Colon (tissue), 2 donors: Measurements from ENCODE around the gene SEPTIN7.
"Not testable (repeated sequence)": the region's sequence is repeated elsewhere in the genome, so short reads cannot be mapped to it uniquely, and the experiment has no call there.

Experiments used
- FAIRE-seq: peaks from 2 replicates; lab custom pipeline; 2012; peaks lifted over from hg19 to GRCh38; lab: Jason Lieb, UNC
- donor health status: control.
- donor health status: control.

The SEPTIN7 gene

GRCh38 chr7:35800718-35801391 lies at the start of gene SEPTIN7:
TSS of gene SEPTIN7 (plus strand) at chr7:35801057. CDS start at chr7:35801210, 153 bp downstream.
- FAIRE-seq, result peak; percentile 72

- FAIRE-seq, result no peak
These were observed 48.1 kb upstream of the SEPTIN7 start for GRCh38 chr7:35752742-35753141.

- FAIRE-seq, result no peak
These were observed 46.9 kb upstream of the SEPTIN7 start for GRCh38 chr7:35753761-35754603.

GRCh38 chr7:35754741-35755140 lies 46.1 kb upstream of the SEPTIN7 start:
- no peak for FAIRE-seq

- no peak for FAIRE-seq
These were observed 45.1 kb upstream of the SEPTIN7 start for GRCh38 chr7:35755711-35756110.

GRCh38 chr7:35756453-35756852 lies 44.4 kb upstream of the SEPTIN7 start:
- FAIRE-seq, result not testable (repeated sequence)

GRCh38 chr7:35757574-35757973 lies 43.3 kb upstream of the SEPTIN7 start:
- no peak for FAIRE-seq

GRCh38 chr7:35758421-35758820 lies 42.4 kb upstream of the SEPTIN7 start:
- no peak for FAIRE-seq

- FAIRE-seq, result no peak
These were observed 40.6 kb upstream of the SEPTIN7 start for GRCh38 chr7:35760143-35760745.

GRCh38 chr7:35761871-35762677 lies 38.8 kb upstream of the SEPTIN7 start:
- FAIRE-seq, result no peak

GRCh38 chr7:35762781-35763180 lies 38.1 kb upstream of the SEPTIN7 start:
- FAIRE-seq, result no peak

GRCh38 chr7:35768346-35768745 lies 32.5 kb upstream of the SEPTIN7 start:
- FAIRE-seq, result no peak

- FAIRE-seq, result no peak
These were observed 29.1 kb upstream of the SEPTIN7 start for GRCh38 chr7:35771776-35772175.

GRCh38 chr7:35773994-35774393 lies 26.9 kb upstream of the SEPTIN7 start:
- FAIRE-seq, result no peak

GRCh38 chr7:35776686-35777085 lies 24.2 kb upstream of the SEPTIN7 start:
- FAIRE-seq, result no peak

GRCh38 chr7:35777121-35777520 lies 23.7 kb upstream of the SEPTIN7 start:
- no peak for FAIRE-seq

- FAIRE-seq, result no peak
These were observed 20.8 kb upstream of the SEPTIN7 start for GRCh38 chr7:35780070-35780469.

- FAIRE-seq, result no peak
These were observed 19.6 kb upstream of the SEPTIN7 start for GRCh38 chr7:35781200-35781701.

- no peak for FAIRE-seq
These were observed 18.9 kb upstream of the SEPTIN7 start for GRCh38 chr7:35781767-35782515.

- no peak for FAIRE-seq
These were observed 16.5 kb upstream of the SEPTIN7 start for GRCh38 chr7:35784332-35784731.

- FAIRE-seq, result no peak
These were observed 15.6 kb upstream of the SEPTIN7 start for GRCh38 chr7:35785250-35785649.
